ENCODE measurements around the gene ALDH7A1.

The ALDH7A1 gene

DNA sequence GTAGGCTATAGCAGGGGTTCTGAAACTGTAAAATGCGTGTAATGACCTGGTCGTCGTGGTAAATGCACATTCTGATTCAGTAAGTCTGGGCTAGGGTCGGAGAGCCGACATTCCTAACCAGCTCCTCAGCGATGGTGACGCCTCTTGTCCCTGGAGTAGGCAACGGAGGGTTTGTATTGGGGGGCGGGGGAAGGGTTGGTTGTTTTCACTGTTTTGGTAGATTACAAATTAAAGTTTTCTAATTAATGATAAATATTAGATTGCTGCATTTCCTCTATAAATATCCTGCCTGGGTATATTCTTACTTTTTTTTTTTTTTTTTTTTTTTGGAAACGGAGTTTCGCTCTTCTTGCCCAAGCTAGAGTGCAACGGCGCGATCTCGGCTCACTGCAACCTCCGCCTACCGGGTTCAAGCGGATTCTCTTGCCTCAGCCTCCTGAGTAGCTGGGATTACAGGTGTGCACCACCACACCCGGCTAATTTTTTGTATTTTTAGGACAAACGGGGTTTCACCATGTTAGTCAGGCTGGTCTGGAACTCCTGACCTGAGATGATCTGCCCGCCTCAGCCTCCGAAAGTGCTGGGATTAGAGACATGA is 566 bp upstream of the ALDH7A1 start:
- no peak overlapping the region for H3K9ac ChIP-seq
- H2AFZ ChIP-seq (ENCODE audit: low read depth): no peak overlapping the region
- no peaks in the 10 kb centered on the region for H4K20me1 ChIP-seq (ENCODE audit: insufficient read depth)
- peaks cover 4% of the 10 kb centered on the region for H3K4me1 ChIP-seq (ENCODE audit: low read depth, poor library complexity, severe bottlenecking)
- no peak overlapping the region for H3K4me2 ChIP-seq
- H3K36me3 ChIP-seq (ENCODE audit: insufficient read depth): no peaks in the 10 kb centered on the region
- no peak overlapping the region for H3K4me3 ChIP-seq (IDR thresholded peaks at IDR 0.05; ENCODE audit: insufficient read depth, low read depth, low read length)
- H3K27ac ChIP-seq: no peak overlapping the region
- TF ChIP-seq CTCF (conservative IDR thresholded peaks at IDR 0.05; ENCODE audit: low read depth, low read length): no peak
- H3K27me3 ChIP-seq (ENCODE audit: insufficient read depth, low read depth): no peaks in the 10 kb centered on the region
- no peaks in the 10 kb centered on the region for H3K79me2 ChIP-seq (ENCODE audit: insufficient read depth, low read depth)

- H3K27me3 ChIP-seq (ENCODE audit: insufficient read depth, low read depth): no peaks in the 10 kb centered on the region
- no peaks in the 10 kb centered on the region for H3K36me3 ChIP-seq (ENCODE audit: insufficient read depth)
- H3K4me3 ChIP-seq (IDR thresholded peaks at IDR 0.05; ENCODE audit: insufficient read depth, low read depth, low read length): no peak overlapping the region
- no peak overlapping the region for H3K9ac ChIP-seq
- H3K27ac ChIP-seq: no peak overlapping the region
- no peak overlapping the region for H3K4me2 ChIP-seq
- H3K79me2 ChIP-seq (ENCODE audit: insufficient read depth, low read depth): no peaks in the 10 kb centered on the region
- H2AFZ ChIP-seq (ENCODE audit: low read depth): no peak overlapping the region
- no peaks in the 10 kb centered on the region for H3K4me1 ChIP-seq (ENCODE audit: low read depth, poor library complexity, severe bottlenecking)
- TF ChIP-seq CTCF (conservative IDR thresholded peaks at IDR 0.05; ENCODE audit: low read depth, low read length): no peak
- H4K20me1 ChIP-seq (ENCODE audit: insufficient read depth): no peaks in the 10 kb centered on the region
Measured at GRCh38 chr5:126591549-126591948, 3.5 kb downstream of the ALDH7A1 start.

GRCh38 chr5:126589536-126590297 is 5.3 kb downstream of the ALDH7A1 start:
- Histone ChIP-seq H3K9ac (no peak overlapping the region), H3K4me2 (no peak overlapping the region), H3K4me1 (ENCODE audit: low read depth, poor library complexity, severe bottlenecking) (no peaks in the 10 kb centered on the region), H3K4me3 (IDR thresholded peaks at IDR 0.05; ENCODE audit: insufficient read depth, low read depth, low read length) (no peak overlapping the region), H3K79me2 (ENCODE audit: insufficient read depth, low read depth) (no peaks in the 10 kb centered on the region), H3K27me3 (ENCODE audit: insufficient read depth, low read depth) (no peaks in the 10 kb centered on the region), H2AFZ (ENCODE audit: low read depth) (no peak overlapping the region), H3K27ac (no peak overlapping the region), H4K20me1 (ENCODE audit: insufficient read depth) (no peaks in the 10 kb centered on the region), H3K36me3 (ENCODE audit: insufficient read depth) (no peaks in the 10 kb centered on the region)
- TF ChIP-seq CTCF (conservative IDR thresholded peaks at IDR 0.05; ENCODE audit: low read depth, low read length): no peak

DNA sequence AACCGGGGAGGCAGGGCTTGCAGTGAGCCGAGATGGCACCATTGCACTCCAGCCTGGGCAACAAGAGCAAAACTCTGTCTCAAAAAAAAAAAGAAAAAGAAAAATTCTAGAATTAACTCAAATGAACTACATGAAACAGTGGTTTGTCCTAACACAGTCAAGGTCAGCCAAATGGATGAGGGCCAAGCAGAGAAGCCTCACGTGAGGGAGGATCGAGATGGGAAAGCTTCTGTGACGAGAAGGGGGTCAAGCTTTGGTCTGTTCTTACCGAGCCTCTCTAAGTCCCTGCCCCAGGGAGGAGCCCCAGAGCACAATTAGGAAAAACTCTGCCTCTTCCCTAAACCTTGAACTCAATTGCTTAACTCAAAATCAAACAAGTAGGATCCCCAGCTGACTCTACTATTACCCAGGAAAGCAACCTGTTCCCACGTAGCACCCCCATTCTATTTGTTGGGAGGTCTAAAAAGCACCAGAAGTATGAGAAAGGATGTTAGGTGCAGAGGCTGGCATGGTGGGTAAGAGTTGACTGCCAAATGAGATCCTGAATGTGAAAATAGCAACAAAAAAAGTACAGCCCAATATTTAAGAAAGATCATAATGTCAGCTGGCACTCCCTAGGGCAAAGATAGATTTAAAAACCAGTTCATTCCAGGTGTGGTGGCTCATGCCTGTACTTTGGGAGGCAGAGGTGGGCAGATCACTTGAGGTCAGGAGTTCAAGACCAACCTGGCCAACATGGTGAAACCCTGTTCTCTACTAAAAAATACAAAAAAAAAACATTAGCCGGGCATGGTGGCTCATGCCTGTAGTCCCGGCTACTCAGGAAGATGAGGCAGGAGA is 7.2 kb downstream of the ALDH7A1 start:
- TF ChIP-seq CTCF (conservative IDR thresholded peaks at IDR 0.05; ENCODE audit: low read depth, low read length): no peak
- no peak overlapping the region for H3K9ac ChIP-seq
- no peak overlapping the region for H3K27ac ChIP-seq
- no peaks in the 10 kb centered on the region for H3K79me2 ChIP-seq (ENCODE audit: insufficient read depth, low read depth)
- no peaks in the 10 kb centered on the region for H3K4me1 ChIP-seq (ENCODE audit: low read depth, poor library complexity, severe bottlenecking)
- no peaks in the 10 kb centered on the region for H4K20me1 ChIP-seq (ENCODE audit: insufficient read depth)
- no peaks in the 10 kb centered on the region for H3K27me3 ChIP-seq (ENCODE audit: insufficient read depth, low read depth)
- no peak overlapping the region for H2AFZ ChIP-seq (ENCODE audit: low read depth)
- no peak overlapping the region for H3K4me3 ChIP-seq (IDR thresholded peaks at IDR 0.05; ENCODE audit: insufficient read depth, low read depth, low read length)
- H3K36me3 ChIP-seq (ENCODE audit: insufficient read depth): no peaks in the 10 kb centered on the region
- no peak overlapping the region for H3K4me2 ChIP-seq

All from KMS-11 (cell line).